OCI-LY1 (cell line): Measurements from ENCODE around the gene THOC1.

Experiments
- H2AFZ ChIP-seq: fragments of 200-600 bp; sonication (generic), shearing (Covaris generic); 2 replicates; pipeline ENCODE4 v1.6.0; 2014; ENCODE audit warnings: antibody characterized with exemption, mild to moderate bottlenecking, low read length
- H3F3A ChIP-seq: fragments of 200-600 bp; sonication (generic), shearing (Covaris generic); 2 replicates; pipeline ENCODE4 v1.6.0; 2014; ENCODE audit warnings: mild to moderate bottlenecking, antibody characterized with exemption, low read length, moderate library complexity; ENCODE audit not compliant: insufficient read depth
- H3K27ac ChIP-seq: fragments of 200-600 bp; sonication (generic); 2 replicates; pipeline ENCODE4 v1.5.1; 2014; ENCODE audit warnings: low read length, mixed run types, mild to moderate bottlenecking, low read depth; ENCODE audit not compliant: poor library complexity, severe bottlenecking
- H3K27me3 ChIP-seq: fragments of 200-600 bp; sonication (generic); 2 replicates; pipeline ENCODE4 v1.6.0; 2014; ENCODE audit warnings: antibody characterized with exemption, mild to moderate bottlenecking, low read length, moderate library complexity; ENCODE audit not compliant: insufficient read depth
- H3K36me3 ChIP-seq: fragments of 200-600 bp; sonication (generic); 2 replicates; pipeline ENCODE4 v1.6.1; 2014; ENCODE audit warnings: mild to moderate bottlenecking, antibody characterized with exemption, low read length, moderate library complexity, mixed read lengths; ENCODE audit not compliant: insufficient read depth
- H3K4me1 ChIP-seq: fragments of 200-600 bp; sonication (generic); 2 replicates; pipeline ENCODE4 v1.5.1; 2014; ENCODE audit warnings: mild to moderate bottlenecking, low read length, moderate library complexity; ENCODE audit not compliant: insufficient read depth, severe bottlenecking
- H3K4me2 ChIP-seq: fragments of 200-600 bp; sonication (generic), shearing (Covaris generic); 2 replicates; pipeline ENCODE4 v1.6.1; 2014; ENCODE audit warnings: low read length
- H3K4me3 ChIP-seq: fragments of 200-600 bp; sonication (generic); 2 replicates; pipeline ENCODE4 v1.5.1; 2014; ENCODE audit warnings: low read length, low read depth, mild to moderate bottlenecking, mixed read lengths; ENCODE audit not compliant: poor library complexity, severe bottlenecking
- H3K79me2 ChIP-seq: fragments of 200-600 bp; shearing (Covaris generic); 2 replicates; pipeline ENCODE4 v1.6.1; 2016; ENCODE audit warnings: mixed run types, low read length, mixed read lengths; ENCODE audit not compliant: insufficient read depth
- H3K9ac ChIP-seq: fragments of 200-600 bp; sonication (generic), shearing (Covaris generic); 2 replicates; pipeline ENCODE4 v1.6.1; 2014; ENCODE audit warnings: mild to moderate bottlenecking, low read length, mixed read lengths
- H3K9me2 ChIP-seq: fragments of 200-600 bp; sonication (generic), shearing (Covaris generic); 2 replicates; pipeline ENCODE4 v1.6.1; 2014; ENCODE audit warnings: low read depth, mild to moderate bottlenecking, low read length, mixed read lengths
- H3K9me3 ChIP-seq: fragments of 200-600 bp; shearing (Covaris generic); 2 replicates; pipeline ENCODE4 v1.6.1; 2014; ENCODE audit warnings: low read length, mixed read lengths
- H4K20me1 ChIP-seq: fragments of 200-600 bp; sonication (generic), shearing (Covaris generic); 2 replicates; pipeline ENCODE4 v1.6.0; 2016; ENCODE audit warnings: mild to moderate bottlenecking, low read length; ENCODE audit not compliant: insufficient read depth
- EZH2 ChIP-seq: fragments of 200-600 bp; sonication (generic), shearing (Covaris generic); IDR thresholded peaks from 2 replicates; pipeline ENCODE4 v1.8.0; 2017; ENCODE audit warnings: borderline replicate concordance, mixed run types, mild to moderate bottlenecking, antibody characterized with exemption, low read length, moderate library complexity, mixed read lengths
- TF ChIP-seq, protein P1 (sequence below): fragments of 200-600 bp; sonication (generic), shearing (Covaris generic); IDR thresholded peaks from 2 replicates; pipeline ENCODE4 v1.5.1; 2017; ENCODE audit warnings: mild to moderate bottlenecking, antibody characterized with exemption, low read length, moderate library complexity, mixed read lengths

Gene THOC1

DNA sequence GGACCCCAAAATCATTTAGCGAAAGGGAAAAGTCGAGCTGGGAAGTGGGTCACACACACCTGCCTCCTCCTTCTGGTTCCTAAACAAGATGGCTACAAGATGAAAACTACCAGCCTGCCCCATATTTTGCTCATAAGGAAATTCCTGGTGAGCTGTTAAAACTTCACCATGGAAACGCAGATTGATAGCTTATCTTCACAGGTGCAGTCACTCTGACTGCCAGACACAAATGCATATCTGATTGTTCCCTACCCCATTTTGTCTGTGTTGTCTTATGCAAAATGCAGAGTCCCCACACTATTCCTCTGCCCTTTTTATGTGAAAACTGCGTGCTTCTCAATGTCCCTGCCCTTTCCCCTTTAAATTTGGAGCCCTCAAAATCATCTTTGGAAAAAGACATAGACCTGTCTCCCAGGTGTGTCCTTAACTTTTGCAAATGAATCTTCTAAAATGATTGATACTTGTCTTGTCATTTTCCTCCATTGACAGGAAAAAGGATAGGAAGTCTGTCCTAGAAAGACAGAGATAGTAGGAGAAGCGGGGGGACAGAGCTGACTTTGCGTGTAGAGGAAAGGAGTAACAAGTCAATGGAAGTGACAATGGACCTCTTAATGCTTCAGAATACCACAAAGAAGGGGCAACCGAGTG, 38.9 kb upstream of the THOC1 start:
- Histone ChIP-seq H3K9me3 (no peaks in the 10 kb centered on the region), H3K9me2 (no peaks in the 10 kb centered on the region), H3K27ac (no peak overlapping the region), H3K4me3 (no peak overlapping the region), H3K79me2 (no peaks in the 10 kb centered on the region), H3K9ac (no peak overlapping the region), H4K20me1 (no peaks in the 10 kb centered on the region), H3F3A (no peaks in the 10 kb centered on the region), H2AFZ (no peak overlapping the region), H3K36me3 (no peaks in the 10 kb centered on the region), H3K4me1 (no peaks in the 10 kb centered on the region), H3K27me3 (no peaks in the 10 kb centered on the region), H3K4me2 (no peak overlapping the region)
- TF ChIP-seq EZH2 = no peak
- TF ChIP-seq, protein P1, sequence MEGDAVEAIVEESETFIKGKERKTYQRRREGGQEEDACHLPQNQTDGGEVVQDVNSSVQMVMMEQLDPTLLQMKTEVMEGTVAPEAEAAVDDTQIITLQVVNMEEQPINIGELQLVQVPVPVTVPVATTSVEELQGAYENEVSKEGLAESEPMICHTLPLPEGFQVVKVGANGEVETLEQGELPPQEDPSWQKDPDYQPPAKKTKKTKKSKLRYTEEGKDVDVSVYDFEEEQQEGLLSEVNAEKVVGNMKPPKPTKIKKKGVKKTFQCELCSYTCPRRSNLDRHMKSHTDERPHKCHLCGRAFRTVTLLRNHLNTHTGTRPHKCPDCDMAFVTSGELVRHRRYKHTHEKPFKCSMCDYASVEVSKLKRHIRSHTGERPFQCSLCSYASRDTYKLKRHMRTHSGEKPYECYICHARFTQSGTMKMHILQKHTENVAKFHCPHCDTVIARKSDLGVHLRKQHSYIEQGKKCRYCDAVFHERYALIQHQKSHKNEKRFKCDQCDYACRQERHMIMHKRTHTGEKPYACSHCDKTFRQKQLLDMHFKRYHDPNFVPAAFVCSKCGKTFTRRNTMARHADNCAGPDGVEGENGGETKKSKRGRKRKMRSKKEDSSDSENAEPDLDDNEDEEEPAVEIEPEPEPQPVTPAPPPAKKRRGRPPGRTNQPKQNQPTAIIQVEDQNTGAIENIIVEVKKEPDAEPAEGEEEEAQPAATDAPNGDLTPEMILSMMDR = no peak

DNA sequence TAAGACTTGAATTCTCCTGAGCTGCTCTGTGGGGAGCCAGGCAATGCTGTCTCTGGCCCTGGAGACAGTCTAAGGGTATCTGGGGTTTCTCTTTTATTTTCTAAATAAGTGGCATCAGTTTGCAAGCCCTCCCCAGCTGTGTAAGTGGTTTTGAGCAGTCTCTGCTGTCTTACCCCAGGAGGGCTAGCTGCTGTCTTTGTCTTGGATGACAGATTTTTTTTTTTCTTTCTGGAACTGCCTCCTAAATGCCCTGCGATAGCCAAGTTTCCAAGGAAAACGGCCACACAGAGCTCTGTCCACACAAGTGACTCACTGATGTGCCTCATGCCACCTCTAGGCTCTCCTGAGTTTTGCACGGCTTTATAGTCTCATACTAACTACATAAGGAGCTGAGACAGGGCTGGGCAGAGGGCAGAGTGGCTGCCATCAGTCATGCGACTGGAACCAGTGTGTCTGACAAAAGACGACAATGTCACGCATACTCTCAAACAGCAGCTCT, 37.2 kb upstream of the THOC1 start:
- no peaks in the 10 kb centered on the region for H3K36me3 ChIP-seq
- H3K4me1 ChIP-seq = no peaks in the 10 kb centered on the region
- no peak overlapping the region for H2AFZ ChIP-seq
- no peak overlapping the region for H3K4me3 ChIP-seq
- no peaks in the 10 kb centered on the region for H3F3A ChIP-seq
- no peaks in the 10 kb centered on the region for H3K9me2 ChIP-seq
- H3K79me2 ChIP-seq = no peaks in the 10 kb centered on the region
- H3K27me3 ChIP-seq = no peaks in the 10 kb centered on the region
- no peak overlapping the region for H3K9ac ChIP-seq
- no peaks in the 10 kb centered on the region for H3K9me3 ChIP-seq
- no peak overlapping the region for H3K4me2 ChIP-seq
- no peak for TF ChIP-seq EZH2
- TF ChIP-seq, protein P1 = no peak
- no peaks in the 10 kb centered on the region for H4K20me1 ChIP-seq
- no peak overlapping the region for H3K27ac ChIP-seq

DNA sequence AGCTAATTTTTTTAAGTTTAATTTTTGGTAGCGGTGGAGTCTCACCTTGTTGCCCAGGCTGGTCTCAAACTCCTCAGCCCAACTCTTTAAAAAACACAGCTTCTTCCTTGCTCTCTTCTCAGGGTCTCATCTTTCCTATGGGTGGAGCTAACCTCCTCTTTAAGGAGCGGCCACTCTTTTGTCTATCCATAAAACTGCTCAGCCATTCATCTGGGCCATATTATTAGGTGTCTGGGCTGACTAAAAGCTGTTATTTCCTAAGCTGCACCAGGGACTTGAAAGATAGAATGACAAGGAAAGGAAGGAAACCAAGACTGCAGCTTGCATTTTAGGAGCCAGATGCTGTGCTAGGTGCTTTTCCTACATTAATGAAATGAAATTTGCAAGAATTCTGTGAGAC, 35.8 kb upstream of the THOC1 start:
- H3K9me2 ChIP-seq = no peaks in the 10 kb centered on the region
- no peak overlapping the region for H3K4me2 ChIP-seq
- H3F3A ChIP-seq = no peaks in the 10 kb centered on the region
- no peaks in the 10 kb centered on the region for H3K9me3 ChIP-seq
- no peak overlapping the region for H3K4me3 ChIP-seq
- H3K4me1 ChIP-seq = no peaks in the 10 kb centered on the region
- H3K27ac ChIP-seq = no peak overlapping the region
- no peak overlapping the region for H2AFZ ChIP-seq
- H3K27me3 ChIP-seq = no peaks in the 10 kb centered on the region
- H3K36me3 ChIP-seq = no peaks in the 10 kb centered on the region
- no peak for TF ChIP-seq EZH2
- TF ChIP-seq, protein P1 = no peak
- no peak overlapping the region for H3K9ac ChIP-seq
- H3K79me2 ChIP-seq = no peaks in the 10 kb centered on the region
- no peaks in the 10 kb centered on the region for H4K20me1 ChIP-seq
